ENCODE results near the gene CREB3L2. TPM values are rescaled to one million over a fixed set of nuclear protein-coding genes. Genes with fewer than 3 reads are reported as not detected.
"Not testable (repeated sequence)": the region's sequence is repeated elsewhere in the genome, so short reads cannot be mapped to it uniquely, and the experiment has no call there.

CREB3L2 gene
- polyA plus RNA-seq, 1 experiment = 57.8 TPM

GRCh38 chr7:137836113-137836509, 165.8 kb downstream of the CREB3L2 start:
- ChIA-PET POLR2A (no interaction called here), CTCF (interaction anchor here (1.4 to 6.0 kb wide), 3 partner anchors 163 to 180 kb away, joined by 3 to 38 read pairs (median 4); no protein-coding TSS in a partner anchor)
- H3K27ac ChIP-seq (ENCODE audit: low read depth, low read length) = no peak overlapping the region

GRCh38 chr7:137835486-137836112, 166.3 kb downstream of the CREB3L2 start:
- H3K27me3 ChIP-seq (ENCODE audit: control insufficient read depth, insufficient read depth, low read length) = no peaks in the 10 kb centered on the region
- H3K9me3 ChIP-seq (ENCODE audit: control insufficient read depth, insufficient read depth, low read length) = peaks cover 17% of the 10 kb centered on the region; the same call in 1 of the 2 replicates
- no peak overlapping the region for H3K27ac ChIP-seq (ENCODE audit: low read depth, low read length)
- CTCF ChIA-PET = interaction anchor here (1.4 to 6.0 kb wide), 4 partner anchors 164 to 209 kb away, joined by 3 to 38 read pairs (median 6); no protein-coding TSS in a partner anchor
- POLR2A ChIA-PET = no interaction called here
- no peak overlapping the region for H3K4me3 ChIP-seq (ENCODE audit: low read depth, low read length)
- no peak for DNase-seq (ENCODE audit: low read depth, low spot score)
- no peak for TF ChIP-seq CTCF (IDR thresholded peaks at IDR 0.05; ENCODE audit: low read depth, low read length)

More at GRCh38 chr7:137836113-137836509, 165.8 kb downstream of the CREB3L2 start:
- TF ChIP-seq CTCF (IDR thresholded peaks at IDR 0.05; ENCODE audit: low read depth, low read length) = no peak
- H3K4me3 ChIP-seq (ENCODE audit: low read depth, low read length) = no peak overlapping the region
- no peak for DNase-seq (ENCODE audit: low read depth, low spot score)
- peaks cover 17% of the 10 kb centered on the region; the same call in 1 of the 2 replicates for H3K9me3 ChIP-seq (ENCODE audit: control insufficient read depth, insufficient read depth, low read length)
- no peaks in the 10 kb centered on the region for H3K27me3 ChIP-seq (ENCODE audit: control insufficient read depth, insufficient read depth, low read length)

GRCh38 chr7:137834552-137834951, 167.3 kb downstream of the CREB3L2 start:
- ChIA-PET POLR2A (no interaction called here), CTCF (interaction anchor here (1.4 to 6.0 kb wide), 2 partner anchors 178 to 208 kb away, joined by 7 to 38 read pairs; no protein-coding TSS in a partner anchor)
- Histone ChIP-seq H3K9me3 (ENCODE audit: control insufficient read depth, insufficient read depth, low read length) (peaks cover 17% of the 10 kb centered on the region; the same call in 1 of the 2 replicates), H3K27me3 (ENCODE audit: control insufficient read depth, insufficient read depth, low read length) (no peaks in the 10 kb centered on the region), H3K4me3 (ENCODE audit: low read depth, low read length) (no peak overlapping the region), H3K27ac (ENCODE audit: low read depth, low read length) (no peak overlapping the region)
- no peak for DNase-seq (ENCODE audit: low read depth, low spot score)
- no peak for TF ChIP-seq CTCF (IDR thresholded peaks at IDR 0.05; ENCODE audit: low read depth, low read length)

GRCh38 chr7:137832990-137833389, 168.9 kb downstream of the CREB3L2 start:
- not testable (repeated sequence) for DNase-seq (ENCODE audit: low read depth, low spot score); H3K27me3 ChIP-seq (ENCODE audit: control insufficient read depth, insufficient read depth, low read length)

GRCh38 chr7:137832382-137832781, 169.5 kb downstream of the CREB3L2 start:
- CTCF ChIA-PET = interaction anchor here (1.2 kb wide), 1 partner anchor 206 kb away, joined by 3 read pairs; no protein-coding TSS in a partner anchor
- peaks cover 17% of the 10 kb centered on the region; the same call in 1 of the 2 replicates for H3K9me3 ChIP-seq (ENCODE audit: control insufficient read depth, insufficient read depth, low read length)
- POLR2A ChIA-PET = no interaction called here
- TF ChIP-seq CTCF (IDR thresholded peaks at IDR 0.05; ENCODE audit: low read depth, low read length) = no peak
- H3K4me3 ChIP-seq (ENCODE audit: low read depth, low read length) = no peak overlapping the region
- no peaks in the 10 kb centered on the region for H3K27me3 ChIP-seq (ENCODE audit: control insufficient read depth, insufficient read depth, low read length)
- no peak for DNase-seq (ENCODE audit: low read depth, low spot score)
- no peak overlapping the region for H3K27ac ChIP-seq (ENCODE audit: low read depth, low read length)

More at GRCh38 chr7:137832990-137833389, 168.9 kb downstream of the CREB3L2 start:
- H3K27ac ChIP-seq (ENCODE audit: low read depth, low read length); POLR2A ChIA-PET; H3K4me3 ChIP-seq (ENCODE audit: low read depth, low read length); CTCF ChIA-PET: not testable (repeated sequence)
- H3K9me3 ChIP-seq (ENCODE audit: control insufficient read depth, insufficient read depth, low read length) = peaks cover 17% of the 10 kb centered on the region; the same call in 1 of the 2 replicates

GRCh38 chr7:137831555-137831954, 170.3 kb downstream of the CREB3L2 start:
- H3K27me3 ChIP-seq (ENCODE audit: control insufficient read depth, insufficient read depth, low read length); POLR2A ChIA-PET; DNase-seq (ENCODE audit: low read depth, low spot score); H3K27ac ChIP-seq (ENCODE audit: low read depth, low read length); H3K4me3 ChIP-seq (ENCODE audit: low read depth, low read length): not testable (repeated sequence)
- peaks cover 17% of the 10 kb centered on the region; the same call in 1 of the 2 replicates for H3K9me3 ChIP-seq (ENCODE audit: control insufficient read depth, insufficient read depth, low read length)
- CTCF ChIA-PET = interaction anchor here (1.2 kb wide), 1 partner anchor 205 kb away, joined by 3 read pairs; no protein-coding TSS in a partner anchor

All from AG04450 (cell line).